Heart right ventricle (tissue), 16 donors: ENCODE results near the gene SLC36A2. TPM values are rescaled to one million over a fixed set of nuclear protein-coding genes. Genes with fewer than 3 reads are reported as not detected.
A peak's percentile ranks its signal among the peaks of the same experiment; 100 is the strongest.

ENCODE experiments used
- ATAC-seq, 8 donors: fragments of 200-7000 bp; cut with Tn5 transposase; one replicate each; pipeline ENCODE4 v1.9.1; 2020; ENCODE audit warnings: mild to moderate bottlenecking in 8 of 8, moderate library complexity in 8 of 8, moderate number of reproducible peaks in 1 of 8
- DNase-seq, 2 donors: peaks; one replicate each; pipeline ENCODE4 v3.0.0-alpha.2; 2020
- H3K27ac ChIP-seq, 10 donors: fragments of 200-600 bp; sonication (generic) in 2 of 10; one replicate each; pipeline versions ENCODE4 v1.5.0 to v1.8.0; 2020 to 2022; ENCODE audit warnings: mild to moderate bottlenecking in 3 of 10
- H3K27me3 ChIP-seq, 7 donors: fragments of 200-600 bp; one replicate each; pipeline ENCODE4 v1.8.0; 2021 to 2022; ENCODE audit warnings: mild to moderate bottlenecking in 2 of 7
- H3K36me3 ChIP-seq, 9 donors: fragments of 200-600 bp; sonication (generic) in 1 of 9; one replicate each; pipeline versions ENCODE4 v1.5.0 to v1.8.0; 2020 to 2022; ENCODE audit warnings: mild to moderate bottlenecking in 2 of 9
- H3K4me1 ChIP-seq, 9 donors: fragments of 200-600 bp; sonication (generic) in 1 of 9; one replicate each; pipeline versions ENCODE4 v1.5.0 to v1.8.0; 2020 to 2022; ENCODE audit warnings: mild to moderate bottlenecking in 4 of 9
- H3K4me3 ChIP-seq, 10 donors: fragments of 200-600 bp; sonication (generic) in 2 of 10; one replicate each; pipeline versions ENCODE4 v1.5.0 to v1.8.0; 2020 to 2022; ENCODE audit warnings: mild to moderate bottlenecking in 7 of 10, moderate library complexity in 2 of 10
- H3K9me3 ChIP-seq, 11 donors: fragments of 200-600 bp in 10 of 11; sonication (generic) in 2 of 11; one replicate each; pipeline versions ENCODE4 v1.5.0 to v1.8.0; 2013 to 2022; ENCODE audit warnings: mild to moderate bottlenecking in 2 of 11, control low read depth in 1 of 11, moderate library complexity in 1 of 11
- WGBS, 2 donors: extraction: QIAGEN DNeasy Blood & Tissue Kit; methylation state at CpG; one replicate each; pipeline ENCODE4 v1.1.7; 2013; ENCODE audit warnings: inconsistent platforms in 1 of 2; 5-methylcytosine and 5-hydroxymethylcytosine counted together
- intact Hi-C, 10 donors: fragments of 100-400 bp; cut with DNase I; formaldehyde crosslinking; loops; one replicate each; pipeline versions ENCODE4 v1.11.1 to v1.14.2; 2022
- polyA plus RNA-seq, 2 donors: library from polyadenylated mRNA; stranded (reverse); fragments of 200-250 nt; gene quantifications; one replicate each; pipeline ENCODE4 v1.2.3, GENCODE V29; 2013
- total RNA-seq, 10 donors: library from RNA; stranded (reverse); fragmentation: NEBNext Ultra II Directional in 3 of 10; extraction: Animal tissue kit (Norgen Biotek cat#: 25700) in 3 of 10; gene quantifications; one replicate each; pipeline versions ENCODE4 v1.2.1 to v1.2.4, GENCODE V29; 2021 to 2023
- TF ChIP-seq, protein P1 (sequence below), 9 donors: fragments of 200-600 bp; sonication (generic) in 2 of 9; IDR thresholded peaks; one replicate each; pipeline versions ENCODE4 v1.5.0 to v1.8.0; 2021 to 2022; ENCODE audit warnings: antibody characterized with exemption in 9 of 9, mild to moderate bottlenecking in 5 of 9, moderate library complexity in 1 of 9
- donor health status: Arrhythmogenic right ventricular cardiomyopathy.
- donor health status: ischemic (EF 13 %, LVEDD 7.1; RV severe dilation, severe dysfunction).
- donor health status: healthy with polysubstance abuse.
- donor health status: DM: no; HTN: yes; CAD: no.
- donor health status: DM: no; HTN: no; CAD: no.
- donor health status: ischemic (EF 25% LVEDD 6.9; RV normal size, moderate dysfunction).
- donor health status: ischemic (EF 25% LVEDD 5.7; RV mildly dilated, moderate dysfunction).
- donor health status: healthy.
- donor health status: DM: yes; HTN: yes; CAD: no.
- donor health status: Ischemic cardiomyopathy.
- donor health status: ischemic (EF 35%, LVEDD 5.7; RV mildly dilated, moderate dysfunction).
- donor health status: nonischemic (EF 11% LVEDD 7.7; RV severe dilation, severe dysfunction).
- donor health status: DM: yes; HTN: yes; CAD: no.
- donor health status: PGD.
- donor health status: ischemic (EF 29% LVEDD 5.4; RV normal size, mild dysfunction).
- donor health status: nonischemic (EF 23%, LVEDD 6.1; RV moderate dilation, normal function).

SLC36A2 gene
- total and polyA plus RNA-seq, 12 donors: 0.04 to 2.8 (median 0.39) TPM; not detected in 2

DNA sequence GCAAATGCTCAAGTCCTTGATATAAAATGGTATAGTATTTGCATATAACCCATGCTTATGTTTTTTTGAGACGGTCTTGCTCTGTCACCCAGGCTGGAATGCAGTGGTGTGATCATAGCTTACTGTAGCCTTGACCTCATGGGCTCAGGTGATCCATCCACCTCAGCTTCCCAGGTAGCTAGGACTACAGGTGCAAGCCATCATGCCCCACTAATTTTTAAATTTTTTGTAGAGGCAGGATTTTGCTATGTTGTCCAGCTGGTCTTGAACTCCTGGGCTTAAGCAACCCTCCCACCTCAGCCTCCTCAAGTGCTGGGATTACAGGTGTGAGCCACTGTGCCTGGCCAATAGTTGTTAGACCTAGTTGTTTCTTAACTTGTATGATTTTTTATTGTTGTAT lies 61.1 kb downstream of the SLC36A2 start:
- TF ChIP-seq, protein P1, sequence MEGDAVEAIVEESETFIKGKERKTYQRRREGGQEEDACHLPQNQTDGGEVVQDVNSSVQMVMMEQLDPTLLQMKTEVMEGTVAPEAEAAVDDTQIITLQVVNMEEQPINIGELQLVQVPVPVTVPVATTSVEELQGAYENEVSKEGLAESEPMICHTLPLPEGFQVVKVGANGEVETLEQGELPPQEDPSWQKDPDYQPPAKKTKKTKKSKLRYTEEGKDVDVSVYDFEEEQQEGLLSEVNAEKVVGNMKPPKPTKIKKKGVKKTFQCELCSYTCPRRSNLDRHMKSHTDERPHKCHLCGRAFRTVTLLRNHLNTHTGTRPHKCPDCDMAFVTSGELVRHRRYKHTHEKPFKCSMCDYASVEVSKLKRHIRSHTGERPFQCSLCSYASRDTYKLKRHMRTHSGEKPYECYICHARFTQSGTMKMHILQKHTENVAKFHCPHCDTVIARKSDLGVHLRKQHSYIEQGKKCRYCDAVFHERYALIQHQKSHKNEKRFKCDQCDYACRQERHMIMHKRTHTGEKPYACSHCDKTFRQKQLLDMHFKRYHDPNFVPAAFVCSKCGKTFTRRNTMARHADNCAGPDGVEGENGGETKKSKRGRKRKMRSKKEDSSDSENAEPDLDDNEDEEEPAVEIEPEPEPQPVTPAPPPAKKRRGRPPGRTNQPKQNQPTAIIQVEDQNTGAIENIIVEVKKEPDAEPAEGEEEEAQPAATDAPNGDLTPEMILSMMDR (IDR thresholded peaks at IDR 0.05): no peak
- WGBS, 2 donors: 85 to 96% methylated on average over 1 of the region's 1 CpG

DNA sequence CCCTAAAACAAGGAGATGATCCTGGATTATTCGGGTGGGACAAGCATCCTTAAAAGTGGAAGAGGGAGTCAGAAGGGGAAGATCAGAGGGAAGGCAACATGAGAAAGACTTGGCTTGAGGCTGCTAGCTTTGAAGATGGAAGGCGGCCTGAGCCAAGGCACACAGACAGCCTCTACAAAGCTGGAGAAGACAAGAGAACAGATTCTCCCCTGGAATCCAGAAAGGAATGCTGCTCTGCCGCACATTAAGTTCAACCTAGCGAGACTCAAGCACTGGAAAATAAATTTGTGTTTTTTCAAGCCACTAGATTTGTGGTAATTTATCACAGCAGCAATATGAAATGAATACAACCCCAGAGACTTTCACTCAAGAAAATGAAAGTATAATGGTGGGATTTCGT lies 61.7 kb downstream of the SLC36A2 start:
- ATAC-seq (no peak), DNase-seq (no peak)
- H3K36me3 ChIP-seq: no peaks in the 10 kb centered on the region
- 71 to 81% methylated on average over 5 of the region's 5 CpGs for WGBS, 2 donors
- H3K9me3 ChIP-seq: no peaks in the 10 kb centered on the region
- H3K4me1 ChIP-seq: no peaks in the 10 kb centered on the region
- no peaks in the 10 kb centered on the region for H3K27me3 ChIP-seq
- intact Hi-C loops: no loop called here
- no peak overlapping the region for H3K4me3 ChIP-seq
- H3K27ac ChIP-seq: no peak overlapping the region
- TF ChIP-seq, protein P1 (IDR thresholded peaks at IDR 0.05): no peak

More for the DNA sequence above, 61.1 kb downstream of the SLC36A2 start:
- no peaks in the 10 kb centered on the region for H3K4me1 ChIP-seq
- intact Hi-C loops: no loop called here
- no peak overlapping the region for H3K27ac ChIP-seq
- H3K9me3 ChIP-seq: peaks cover 0 to 3% (median 0%) of the 10 kb centered on the region in 11 donors
- DNase-seq (no peak), ATAC-seq (no peak)
- no peaks in the 10 kb centered on the region for H3K27me3 ChIP-seq
- no peaks in the 10 kb centered on the region for H3K36me3 ChIP-seq
- no peak overlapping the region for H3K4me3 ChIP-seq

DNA sequence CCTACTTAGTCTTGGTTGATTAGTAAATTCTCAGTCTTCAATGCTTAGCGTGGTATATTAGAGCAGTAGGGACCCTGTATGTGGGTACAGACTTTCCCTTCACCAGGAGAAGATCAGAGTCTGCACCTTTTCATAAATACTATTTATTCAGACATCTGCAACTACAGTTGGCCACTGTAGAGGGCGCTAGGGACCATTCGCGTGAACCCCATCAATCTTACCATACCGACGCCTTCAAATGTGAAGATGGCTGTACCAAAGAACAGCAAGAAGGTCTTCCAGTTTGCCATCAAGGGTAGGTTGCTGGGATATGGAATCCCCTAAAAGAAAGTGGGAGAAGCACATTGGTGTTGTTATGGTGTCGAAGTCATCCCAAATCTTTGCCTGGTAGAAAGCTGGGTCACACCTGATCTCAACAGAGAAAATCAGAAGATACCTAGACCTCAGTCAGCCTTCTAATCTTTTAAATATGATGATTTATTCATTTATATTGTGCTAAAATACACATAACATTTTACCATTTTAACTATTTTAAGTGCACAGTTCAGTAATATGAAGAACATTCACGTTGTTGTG lies 62.9 kb downstream of the SLC36A2 start:
- H3K9me3 ChIP-seq: no peaks in the 10 kb centered on the region
- TF ChIP-seq, protein P1 (IDR thresholded peaks at IDR 0.05): peak in 1 of 9 donors; percentile 27
- H3K27me3 ChIP-seq: no peaks in the 10 kb centered on the region
- H3K27ac ChIP-seq: no peak overlapping the region
- intact Hi-C loops: no loop called here
- no peaks in the 10 kb centered on the region for H3K4me1 ChIP-seq
- no peak for ATAC-seq
- no peak for DNase-seq
- H3K36me3 ChIP-seq: no peaks in the 10 kb centered on the region
- WGBS, 2 donors: 29 to 30% methylated on average over 8 of the region's 8 CpGs
- no peak overlapping the region for H3K4me3 ChIP-seq

DNA sequence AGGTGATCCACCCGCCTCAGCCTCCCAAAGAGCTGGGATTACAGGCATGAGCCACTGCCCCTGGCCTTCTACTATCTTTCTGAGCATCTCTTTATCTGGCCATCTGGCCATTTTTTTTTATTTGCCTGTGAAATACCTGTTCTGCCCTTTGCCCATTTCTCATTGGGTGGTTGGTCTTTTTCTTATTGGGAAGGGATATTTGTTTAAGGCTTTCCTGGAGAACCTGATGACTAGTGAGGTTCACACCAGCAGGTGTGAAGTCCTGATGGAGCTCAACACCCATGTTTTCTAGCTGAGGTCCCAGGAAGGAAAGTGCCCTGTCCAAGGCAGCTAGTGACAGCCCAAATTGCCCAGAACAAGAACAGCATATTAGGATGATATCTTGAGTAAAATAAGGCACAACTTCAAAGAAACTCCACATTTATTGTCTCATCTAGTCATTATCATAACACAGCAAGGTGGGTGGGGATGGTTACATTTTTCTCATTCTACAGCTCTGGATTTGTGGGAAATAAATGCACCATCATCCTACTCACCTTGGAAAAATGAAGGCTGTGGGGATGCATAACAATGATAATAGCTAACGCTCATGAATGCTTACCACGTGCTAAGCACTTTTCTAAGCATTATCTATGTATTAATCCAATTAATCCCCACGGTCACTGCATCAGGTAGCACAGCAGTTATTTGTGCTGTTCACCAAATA lies 64.1 kb downstream of the SLC36A2 start:
- DNase-seq (no peak), ATAC-seq (no peak)
- Histone ChIP-seq H3K27me3 (no peaks in the 10 kb centered on the region), H3K9me3 (no peaks in the 10 kb centered on the region), H3K36me3 (no peaks in the 10 kb centered on the region), H3K27ac (no peak overlapping the region), H3K4me3 (no peak overlapping the region), H3K4me1 (no peaks in the 10 kb centered on the region)
- intact Hi-C loops: no loop called here
- WGBS, 2 donors: 68 to 75% methylated on average over 4 of the region's 4 CpGs
- TF ChIP-seq, protein P1 (IDR thresholded peaks at IDR 0.05): no peak
